HCT116 (cell line): ENCODE measurements around the gene TMEM62. TPM values are rescaled to one million over a fixed set of nuclear protein-coding genes. Genes with fewer than 3 reads are reported as not detected.

Experiments
- ATAC-seq: fragments of 200-7000 bp; cut with Tn5 transposase; 2 replicates; pipeline ENCODE4 v1.9.1; 2020; ENCODE audit warnings: mild to moderate bottlenecking, moderate library complexity
- BruUV-seq: library from RNA; stranded (reverse); fragments of 400-500 nt; replicated peaks from 2 replicates; lab custom pipeline; 2021; lab: Mats Ljungman, UMichigan
- CTCF ChIA-PET: fragments of 300-600 bp; sonication (Branson Sonifier 250); formaldehyde crosslinking; loops from one replicate; lab custom pipeline; 2021; ENCODE audit warnings: antibody characterized with exemption; lab: Charles Lee
- POLR2A ChIA-PET: fragments of 300-600, 350-600 bp; sonication (Branson Sonifier 250); formaldehyde crosslinking; loops from one replicate; lab custom pipeline; 2021; ENCODE audit warnings: antibody characterized with exemption; lab: Charles Lee
- RAD21 ChIA-PET, 2 experiments: fragments of 300-600 bp; sonication (Branson Sonifier 250); formaldehyde crosslinking; loops; one replicate each; lab custom pipeline; 2023; ENCODE audit warnings: low total read pairs in 2 of 2; ENCODE audit not compliant: uncharacterized antibody in 2 of 2, unreplicated experiment in 2 of 2, low non-redundant PET in 1 of 2; lab: Charles Lee
- DNase-seq: peaks from one replicate; pipeline ENCODE4 v3.0.0-alpha.2; 2010; ENCODE audit warnings: low read depth, low spot score
- H2AFZ ChIP-seq: fragments of 200-600 bp; shearing (Covaris generic), sonication (generic); 2 replicates; pipeline ENCODE4 v1.6.1; 2017; ENCODE audit warnings: low read depth, mixed run types, mixed read lengths, antibody characterized with exemption, low read length; ENCODE audit not compliant: poor library complexity, severe bottlenecking
- H3K27ac ChIP-seq: 2 replicates; pipeline ENCODE4 v1.5.1; 2012; ENCODE audit warnings: low read depth, low read length
- H3K27me3 ChIP-seq: fragments of 200-600 bp; sonication (generic); 2 replicates; pipeline ENCODE4 v1.6.1; 2016; ENCODE audit warnings: mixed run types, low read length, mixed read lengths; ENCODE audit not compliant: insufficient read depth
- H3K36me3 ChIP-seq, 2 experiments: fragments of 200-500 bp in 1 of 2; fragments of 200-600 bp in 1 of 2; sonication (Bioruptor generic) in 1 of 2; sonication (generic) in 1 of 2; 2 replicates each; pipeline versions ENCODE4 v1.5.1 to v1.6.1; 2014 to 2016; ENCODE audit warnings: low read length in 2 of 2, inconsistent platforms in 1 of 2, mixed read lengths in 1 of 2, mixed run types in 1 of 2; ENCODE audit not compliant: insufficient read depth in 2 of 2, control insufficient read depth in 1 of 2
- H3K4me1 ChIP-seq, 2 experiments: fragments of 200-600 bp in 1 of 2; sonication (generic) in 1 of 2; 2 replicates each; pipeline versions ENCODE4 v1.5.1 to v1.6.1; 2012 to 2017; ENCODE audit warnings: low read length in 2 of 2, inconsistent platforms in 1 of 2, mild to moderate bottlenecking in 1 of 2, mixed read lengths in 1 of 2, mixed run types in 1 of 2, moderate library complexity in 1 of 2; ENCODE audit not compliant: insufficient read depth in 2 of 2, control insufficient read depth in 1 of 2
- H3K4me2 ChIP-seq: fragments of 200-600 bp; sonication (generic); 2 replicates; pipeline ENCODE4 v1.6.1; 2017; ENCODE audit warnings: mixed run types, low read length, mixed read lengths
- H3K4me3 ChIP-seq, 2 experiments: fragments of 200-600 bp in 1 of 2; sonication (generic) in 1 of 2; replicated peaks in 1 of 2; 2 replicates each; pipeline ENCODE4 v1.5.1; 2011 to 2016; ENCODE audit warnings: low read length in 2 of 2, control low read depth in 1 of 2, low read depth in 1 of 2, mild to moderate bottlenecking in 1 of 2, mixed read lengths in 1 of 2, mixed run types in 1 of 2
- H3K79me2 ChIP-seq: fragments of 200-600 bp; sonication (generic); 2 replicates; pipeline ENCODE4 v1.6.1; 2017; ENCODE audit warnings: mild to moderate bottlenecking, mixed run types, low read length, moderate library complexity, mixed read lengths; ENCODE audit not compliant: insufficient read depth
- H3K9ac ChIP-seq: fragments of 200-600 bp; sonication (generic); 2 replicates; pipeline ENCODE4 v1.6.1; 2016; ENCODE audit warnings: low read length, mixed read lengths
- H3K9me2 ChIP-seq: fragments of 200-600 bp; sonication (generic), shearing (Covaris generic); 2 replicates; pipeline ENCODE4 v1.6.1; 2017; ENCODE audit warnings: mixed run types, mild to moderate bottlenecking, moderate library complexity; ENCODE audit not compliant: insufficient read depth
- H3K9me3 ChIP-seq, 2 experiments: fragments of 200-500 bp in 1 of 2; fragments of 200-600 bp in 1 of 2; sonication (Bioruptor generic) in 1 of 2; sonication (generic) in 1 of 2; 2 replicates each; pipeline ENCODE4 v1.6.1; 2014 to 2017; ENCODE audit warnings: low read length in 2 of 2, mixed read lengths in 2 of 2, inconsistent platforms in 1 of 2, low read depth in 1 of 2, mild to moderate bottlenecking in 1 of 2, mixed run types in 1 of 2, moderate library complexity in 1 of 2; ENCODE audit not compliant: control insufficient read depth in 1 of 2, insufficient read depth in 1 of 2
- H4K20me1 ChIP-seq: fragments of 200-600 bp; sonication (generic), shearing (Covaris generic); 2 replicates; pipeline ENCODE4 v1.6.1; 2017; ENCODE audit warnings: mixed run types, mild to moderate bottlenecking, moderate library complexity; ENCODE audit not compliant: insufficient read depth
- ATF3 ChIP-seq: IDR thresholded peaks from 2 replicates; pipeline ENCODE4 v1.6.1; 2012
- CEBPB ChIP-seq: IDR thresholded peaks from 2 replicates; pipeline ENCODE4 v1.6.1; 2012; ENCODE audit warnings: low read depth
- EGR1 ChIP-seq: IDR thresholded peaks from 2 replicates; pipeline ENCODE4 v1.6.1; 2012; ENCODE audit warnings: low read depth
- EZH2 ChIP-seq: fragments of 200-600 bp; sonication (generic); IDR thresholded peaks from 2 replicates; pipeline ENCODE4 v1.6.1; 2017; ENCODE audit warnings: antibody characterized with exemption, mixed run types
- JUND ChIP-seq: IDR thresholded peaks from 2 replicates; pipeline ENCODE4 v1.6.1; 2012
- MAX ChIP-seq: IDR thresholded peaks from 2 replicates; pipeline ENCODE4 v1.6.1; 2012
- RAD21 ChIP-seq: IDR thresholded peaks from 2 replicates; pipeline ENCODE4 v1.6.1; 2012; ENCODE audit warnings: low read depth, mild to moderate bottlenecking
- REST ChIP-seq: IDR thresholded peaks from 2 replicates; pipeline ENCODE4 v1.6.1; 2012; ENCODE audit warnings: low read depth
- TCF7L2 ChIP-seq: IDR thresholded peaks from 2 replicates; pipeline ENCODE4 v1.7.0; 2011; ENCODE audit warnings: borderline replicate concordance, inconsistent platforms; ENCODE audit not compliant: insufficient read depth, insufficient read length; ENCODE audit errors: extremely low read depth
- YY1 ChIP-seq: IDR thresholded peaks from 2 replicates; pipeline ENCODE4 v1.6.1; 2011; ENCODE audit warnings: low read length, low read depth, moderate library complexity, mild to moderate bottlenecking; ENCODE audit not compliant: insufficient replicate concordance; ENCODE audit errors: extremely low read depth
- ZNF274 ChIP-seq: fragments of 200-500 bp; sonication (Bioruptor generic); IDR thresholded peaks from 2 replicates; pipeline ENCODE4 v1.6.1; 2014; ENCODE audit warnings: mild to moderate bottlenecking, low read depth, low read length, inconsistent platforms
- intact Hi-C: fragments of 100-400 bp; cut with micrococcal nuclease; formaldehyde crosslinking; loops from 2 replicates; pipeline ENCODE4 v1.10.0; 2022
- total RNA-seq: library from RNA; stranded (reverse); gene quantifications from one replicate; pipeline ENCODE4 v1.2.1, GENCODE V29; 2021; ENCODE audit not compliant: unreplicated experiment

The TMEM62 gene
- total RNA-seq, 1 experiment from 2014 or later, result 8.8 TPM

- TF ChIP-seq CEBPB (no peak), EGR1 (no peak), TCF7L2 (no peak), YY1 (no peak), EZH2 (no peak), ATF3 (no peak), ZNF274 (no peak), RAD21 (no peak), JUND (no peak), REST (no peak), MAX (no peak)
- ChIA-PET RAD21 (no interaction called here), POLR2A (no interaction called here), CTCF (interaction anchor here (3.1 to 5.0 kb wide), 2 partner anchors 9 to 12 kb away, joined by 16 to 21 read pairs; no protein-coding TSS in a partner anchor)
- H3K4me1 ChIP-seq, result peaks cover 0 to 3% of the 10 kb centered on the region in 2 experiments; a peak in 1 of 4 replicates
- H3K9me3 ChIP-seq, result no peaks in the 10 kb centered on the region
- H2AFZ ChIP-seq, result no peak overlapping the region
- H3K79me2 ChIP-seq, result no peaks in the 10 kb centered on the region
- H3K27ac ChIP-seq, result no peak overlapping the region
- intact Hi-C loops, result no loop called here
- H4K20me1 ChIP-seq, result no peaks in the 10 kb centered on the region
- DNase-seq, result no peak
- ATAC-seq, result no peak
- no peaks in the 10 kb centered on the region for H3K27me3 ChIP-seq
- no peak overlapping the region for H3K4me3 ChIP-seq
- no peaks in the 10 kb centered on the region for H3K36me3 ChIP-seq
- no TSS peak for BruUV-seq
- no peaks in the 10 kb centered on the region for H3K9me2 ChIP-seq
- no peak overlapping the region for H3K9ac ChIP-seq
- no peak overlapping the region for H3K4me2 ChIP-seq
Observed at GRCh38 chr15:43213466-43213865, 80.1 kb downstream of the TMEM62 start.
